ENCODE measurements around the gene MTA2. TPM values are rescaled to one million over a fixed set of nuclear protein-coding genes. Genes with fewer than 3 reads are reported as not detected.
"Not testable (repeated sequence)": the region's sequence is repeated elsewhere in the genome, so short reads cannot be mapped to it uniquely, and the experiment has no call there.

Gene MTA2
- polyA plus RNA-seq, 2 of the 4 experiments (the other 2 are of a cell fraction) = 21.8 to 85.0 TPM

DNA sequence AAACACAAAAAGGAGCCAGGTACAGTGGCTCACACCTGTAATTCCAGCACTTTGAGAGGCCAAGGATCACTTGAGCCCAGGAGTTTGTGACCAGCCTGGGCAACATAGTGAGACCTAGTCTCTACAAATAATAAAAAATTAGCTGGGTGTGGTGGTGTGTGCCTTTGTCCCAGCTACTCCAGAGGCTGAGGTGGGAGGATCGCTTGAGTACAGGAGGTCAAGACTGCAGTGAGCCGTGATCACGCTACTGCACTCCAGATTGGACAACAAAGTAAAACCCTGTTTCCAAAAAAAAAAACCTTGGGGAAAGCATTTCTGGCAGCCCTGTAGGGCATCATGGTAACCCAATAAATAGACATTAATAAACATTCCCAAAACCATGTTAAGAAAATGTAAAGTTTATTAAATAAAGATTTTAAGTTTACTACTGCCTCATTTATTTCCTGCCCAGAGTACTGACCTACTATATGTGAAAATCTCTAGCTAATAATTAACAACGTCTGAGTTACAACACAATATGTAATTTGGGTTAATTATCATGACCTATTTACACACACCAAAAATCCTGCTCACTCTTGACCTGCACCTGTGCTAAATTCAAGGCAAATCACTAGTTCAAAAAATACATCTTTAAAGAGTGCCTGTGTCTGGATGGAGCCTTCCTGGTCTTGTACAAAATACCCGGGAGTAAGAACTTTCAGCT is 36.4 kb downstream of the MTA2 start (continued):
- TF ChIP-seq, protein P1, sequence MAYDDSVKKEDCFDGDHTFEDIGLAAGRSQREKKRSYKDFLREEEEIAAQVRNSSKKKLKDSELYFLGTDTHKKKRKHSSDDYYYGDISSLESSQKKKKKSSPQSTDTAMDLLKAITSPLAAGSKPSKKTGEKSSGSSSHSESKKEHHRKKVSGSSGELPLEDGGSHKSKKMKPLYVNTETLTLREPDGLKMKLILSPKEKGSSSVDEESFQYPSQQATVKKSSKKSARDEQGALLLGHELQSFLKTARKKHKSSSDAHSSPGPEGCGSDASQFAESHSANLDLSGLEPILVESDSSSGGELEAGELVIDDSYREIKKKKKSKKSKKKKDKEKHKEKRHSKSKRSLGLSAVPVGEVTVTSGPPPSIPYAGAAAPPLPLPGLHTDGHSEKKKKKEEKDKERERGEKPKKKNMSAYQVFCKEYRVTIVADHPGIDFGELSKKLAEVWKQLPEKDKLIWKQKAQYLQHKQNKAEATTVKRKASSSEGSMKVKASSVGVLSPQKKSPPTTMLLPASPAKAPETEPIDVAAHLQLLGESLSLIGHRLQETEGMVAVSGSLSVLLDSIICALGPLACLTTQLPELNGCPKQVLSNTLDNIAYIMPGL (CRISPR knock-in tag; IDR thresholded peaks at IDR 0.05; ENCODE audit: borderline replicate concordance) = no peak
- TF ChIP-seq CEBPB (IDR thresholded peaks at IDR 0.05) = no peak

DNA sequence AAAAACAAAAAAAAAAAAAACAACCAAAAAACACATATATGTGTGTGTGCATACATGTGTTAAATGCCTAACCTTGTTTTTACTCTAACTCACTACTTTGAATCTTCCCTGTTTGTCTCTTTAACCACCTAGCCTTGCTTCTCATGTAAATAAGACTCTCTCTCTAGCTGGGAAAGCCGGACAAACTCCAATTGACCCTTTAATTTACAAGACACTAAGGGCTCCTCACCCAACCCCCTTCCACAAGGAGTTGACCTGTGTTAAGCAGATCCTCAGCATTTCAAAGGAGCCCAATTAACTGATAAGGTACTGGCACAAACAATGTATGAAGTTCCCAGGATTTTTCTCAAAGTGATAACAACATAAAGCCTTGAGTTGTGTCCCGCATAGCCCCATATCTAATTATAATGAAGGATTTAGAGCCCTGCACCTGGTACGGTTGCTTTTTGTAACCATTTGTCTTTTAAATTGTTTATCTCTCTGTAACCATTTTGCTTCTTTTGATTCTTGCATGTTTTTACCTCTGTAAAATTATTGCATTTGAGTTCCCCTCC is 39.9 kb downstream of the MTA2 start:
- ATAC-seq; DNase-seq (ENCODE audit: low read depth in 1 of 2, low spot score in 1 of 2); H3K9me3 ChIP-seq; H3K4me3 ChIP-seq; FAIRE-seq: not testable (repeated sequence)
- peak overlapping the region in 1 of 2 experiments; percentile 32; a peak in 1 of 6 replicates for H3K27ac ChIP-seq
- WGBS (ENCODE audit: missing lambda C conversion rate) = 62% methylated on average over 3 of the region's 3 CpGs
- ChIA-PET POLR2A (interaction anchor here (0.9 to 1.7 kb wide), 3 partner anchors 12 to 91 kb away, joined by 3 to 13 read pairs (median 4); partner anchors contain the start of genes EEF1G and INTS5), CTCF (interaction anchor here (0.6 to 12.6 kb wide), 19 partner anchors 9 to 180 kb away, joined by 3 to 296 read pairs (median 11); partner anchors contain the start of genes AHNAK, C11orf98, CSKMT and EEF1G)
- H3K4me2 ChIP-seq = peak overlapping the region; percentile 46; the same call in 2 of the 3 replicates
- H3K4me1 ChIP-seq = peaks cover 91% of the 10 kb centered on the region

DNA sequence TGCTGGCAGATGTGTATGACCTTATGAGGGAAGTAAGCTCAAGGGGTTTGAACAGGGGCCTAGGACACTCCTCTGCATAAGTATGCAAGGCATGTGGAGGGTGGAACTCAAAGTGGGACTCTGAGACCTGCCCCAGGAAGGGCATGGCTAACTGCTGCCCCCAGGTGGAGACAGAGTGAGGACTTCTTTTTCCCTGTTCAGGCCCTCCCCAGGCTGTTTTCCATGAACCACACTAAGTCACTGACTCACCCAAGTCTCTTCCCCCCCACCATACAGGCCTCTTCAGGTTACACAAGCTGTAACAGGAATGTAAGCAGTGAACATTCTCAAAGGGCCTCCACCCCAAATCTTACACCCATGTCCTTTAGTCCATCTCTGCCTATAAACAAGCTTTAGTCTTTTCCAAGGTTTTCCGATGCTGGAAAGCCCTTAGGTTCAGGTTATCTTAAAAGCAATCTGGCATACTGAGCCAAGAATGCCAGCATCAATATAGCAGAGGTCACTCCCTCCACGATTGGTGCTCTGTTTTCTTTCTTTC is 41.0 kb downstream of the MTA2 start:
- H3K4me1 ChIP-seq = peaks cover 91% of the 10 kb centered on the region
- peak overlapping the region; percentile 46 for H3K4me2 ChIP-seq
- ChIA-PET POLR2A (interaction anchor here (0.9 to 1.7 kb wide), 10 partner anchors 13 to 166 kb away, joined by 3 to 13 read pairs (median 4); partner anchors contain the start of genes AHNAK, C11orf98, CSKMT and EEF1G), CTCF (interaction anchor here (0.6 to 12.6 kb wide), 50 partner anchors 10 to 357 kb away, joined by 3 to 296 read pairs (median 4); partner anchors contain the start of genes AHNAK, ASRGL1, C11orf98 and CSKMT)
- DNase-seq (ENCODE audit: low read depth in 1 of 2, low spot score in 1 of 2) (peak; percentile 90 to 95), FAIRE-seq (no peak), ATAC-seq (peak; percentile 70 to 78)
- peak overlapping the region; percentile 47 to 94; a peak in 5 of 6 replicates for H3K27ac ChIP-seq
- 5% methylated on average over 2 of the region's 2 CpGs for WGBS (ENCODE audit: missing lambda C conversion rate)
- H3K9me3 ChIP-seq = no peaks in the 10 kb centered on the region
- no peak overlapping the region for H3K4me3 ChIP-seq
- TF ChIP-seq BHLHE40 (IDR thresholded peaks at IDR 0.05; ENCODE audit: low read depth, low read length) = no peak
- no peak for TF ChIP-seq ZNF302 (CRISPR knock-in tag; IDR thresholded peaks at IDR 0.05)
- no peak for TF ChIP-seq ZSCAN20 (CRISPR knock-in tag; IDR thresholded peaks at IDR 0.05)
- no peak for TF ChIP-seq NR3C1 (IDR thresholded peaks at IDR 0.05)
- 0 out of 5 replicates have a peak, but pooled peaks of 1 of the 2 experiments have one; percentile 10 for TF ChIP-seq EP300 (IDR thresholded peaks at IDR 0.05)
- no peak for TF ChIP-seq HDAC2 (IDR thresholded peaks at IDR 0.05)
- TF ChIP-seq POLR2A (IDR thresholded peaks at IDR 0.05; ENCODE audit: low read length) = no peak
- no peak for TF ChIP-seq HEYL (CRISPR knock-in tag; IDR thresholded peaks at IDR 0.05)
- no peak for TF ChIP-seq HOXB5 (CRISPR knock-in tag; IDR thresholded peaks at IDR 0.05)
- TF ChIP-seq, protein P2, sequence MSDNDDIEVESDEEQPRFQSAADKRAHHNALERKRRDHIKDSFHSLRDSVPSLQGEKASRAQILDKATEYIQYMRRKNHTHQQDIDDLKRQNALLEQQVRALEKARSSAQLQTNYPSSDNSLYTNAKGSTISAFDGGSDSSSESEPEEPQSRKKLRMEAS (IDR thresholded peaks at IDR 0.05) = peak; percentile 65
- TF ChIP-seq MAZ (IDR thresholded peaks at IDR 0.05; ENCODE audit: borderline replicate concordance, low read depth, low read length) = 0 out of 2 replicates have a peak, but pooled peaks have one; percentile 58
- peak in 1 of 2 experiments; percentile 39; a peak in 1 of 4 replicates for TF ChIP-seq CEBPB (IDR thresholded peaks at IDR 0.05)
- no peak for TF ChIP-seq RNF2 (IDR thresholded peaks at IDR 0.05; ENCODE audit: borderline replicate concordance, low read depth)
- TF ChIP-seq POLR2AphosphoS2 (conservative IDR thresholded peaks at IDR 0.05; ENCODE audit: low read length) = no peak
- no peak for TF ChIP-seq ESRRA (IDR thresholded peaks at IDR 0.05; ENCODE audit: borderline replicate concordance, low read length)
- TF ChIP-seq CBX2 (IDR thresholded peaks at IDR 0.05; ENCODE audit: borderline replicate concordance, low read depth) = no peak
- no peak for TF ChIP-seq JUN (IDR thresholded peaks at IDR 0.05)
- TF ChIP-seq, protein P3, sequence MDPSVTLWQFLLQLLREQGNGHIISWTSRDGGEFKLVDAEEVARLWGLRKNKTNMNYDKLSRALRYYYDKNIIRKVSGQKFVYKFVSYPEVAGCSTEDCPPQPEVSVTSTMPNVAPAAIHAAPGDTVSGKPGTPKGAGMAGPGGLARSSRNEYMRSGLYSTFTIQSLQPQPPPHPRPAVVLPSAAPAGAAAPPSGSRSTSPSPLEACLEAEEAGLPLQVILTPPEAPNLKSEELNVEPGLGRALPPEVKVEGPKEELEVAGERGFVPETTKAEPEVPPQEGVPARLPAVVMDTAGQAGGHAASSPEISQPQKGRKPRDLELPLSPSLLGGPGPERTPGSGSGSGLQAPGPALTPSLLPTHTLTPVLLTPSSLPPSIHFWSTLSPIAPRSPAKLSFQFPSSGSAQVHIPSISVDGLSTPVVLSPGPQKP (IDR thresholded peaks at IDR 0.05; ENCODE audit: low read depth, low read length) = no peak
- TF ChIP-seq CHD2 (IDR thresholded peaks at IDR 0.05; ENCODE audit: low read length, partially characterized antibody) = no peak
- no peak for TF ChIP-seq CBX8 (IDR thresholded peaks at IDR 0.05)
- TF ChIP-seq, protein P4, sequence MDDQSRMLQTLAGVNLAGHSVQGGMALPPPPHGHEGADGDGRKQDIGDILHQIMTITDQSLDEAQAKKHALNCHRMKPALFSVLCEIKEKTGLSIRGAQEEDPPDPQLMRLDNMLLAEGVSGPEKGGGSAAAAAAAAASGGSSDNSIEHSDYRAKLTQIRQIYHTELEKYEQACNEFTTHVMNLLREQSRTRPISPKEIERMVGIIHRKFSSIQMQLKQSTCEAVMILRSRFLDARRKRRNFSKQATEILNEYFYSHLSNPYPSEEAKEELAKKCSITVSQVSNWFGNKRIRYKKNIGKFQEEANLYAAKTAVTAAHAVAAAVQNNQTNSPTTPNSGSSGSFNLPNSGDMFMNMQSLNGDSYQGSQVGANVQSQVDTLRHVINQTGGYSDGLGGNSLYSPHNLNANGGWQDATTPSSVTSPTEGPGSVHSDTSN (IDR thresholded peaks at IDR 0.05) = no peak
- no peak for TF ChIP-seq MAFK (IDR thresholded peaks at IDR 0.05; ENCODE audit: partially characterized antibody)
- TF ChIP-seq PHF8 (IDR thresholded peaks at IDR 0.05; ENCODE audit: borderline replicate concordance, low read depth) = no peak
- TF ChIP-seq, protein P5, sequence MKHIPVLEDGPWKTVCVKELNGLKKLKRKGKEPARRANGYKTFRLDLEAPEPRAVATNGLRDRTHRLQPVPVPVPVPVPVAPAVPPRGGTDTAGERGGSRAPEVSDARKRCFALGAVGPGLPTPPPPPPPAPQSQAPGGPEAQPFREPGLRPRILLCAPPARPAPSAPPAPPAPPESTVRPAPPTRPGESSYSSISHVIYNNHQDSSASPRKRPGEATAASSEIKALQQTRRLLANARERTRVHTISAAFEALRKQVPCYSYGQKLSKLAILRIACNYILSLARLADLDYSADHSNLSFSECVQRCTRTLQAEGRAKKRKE (CRISPR knock-in tag; IDR thresholded peaks at IDR 0.05; ENCODE audit: low read depth) = no peak
- peak; percentile 37; the same call in 1 of the 2 replicates for TF ChIP-seq RFX5 (IDR thresholded peaks at IDR 0.05)
- TF ChIP-seq GATA3 (IDR thresholded peaks at IDR 0.05; ENCODE audit: borderline replicate concordance) = peak; percentile 68; the same call in 1 of the 2 replicates
- TF ChIP-seq, protein P6, sequence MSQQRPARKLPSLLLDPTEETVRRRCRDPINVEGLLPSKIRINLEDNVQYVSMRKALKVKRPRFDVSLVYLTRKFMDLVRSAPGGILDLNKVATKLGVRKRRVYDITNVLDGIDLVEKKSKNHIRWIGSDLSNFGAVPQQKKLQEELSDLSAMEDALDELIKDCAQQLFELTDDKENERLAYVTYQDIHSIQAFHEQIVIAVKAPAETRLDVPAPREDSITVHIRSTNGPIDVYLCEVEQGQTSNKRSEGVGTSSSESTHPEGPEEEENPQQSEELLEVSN (IDR thresholded peaks at IDR 0.05; ENCODE audit: borderline replicate concordance, low read depth) = no peak
